HG02973 (cell line): Measurements from ENCODE around the gene DCLK2.

Experiments used
- ATAC-seq: cut with Tn5 transposase; IDR thresholded peaks from one replicate; pipeline ENCODE4 v1.9.1; 2021; ENCODE audit warnings: moderate library complexity; ENCODE audit not compliant: unreplicated experiment

The DCLK2 gene

GRCh38 chr4:150234246-150234645, 156.0 kb downstream of the DCLK2 start:
- ATAC-seq, result no peak

DNA sequence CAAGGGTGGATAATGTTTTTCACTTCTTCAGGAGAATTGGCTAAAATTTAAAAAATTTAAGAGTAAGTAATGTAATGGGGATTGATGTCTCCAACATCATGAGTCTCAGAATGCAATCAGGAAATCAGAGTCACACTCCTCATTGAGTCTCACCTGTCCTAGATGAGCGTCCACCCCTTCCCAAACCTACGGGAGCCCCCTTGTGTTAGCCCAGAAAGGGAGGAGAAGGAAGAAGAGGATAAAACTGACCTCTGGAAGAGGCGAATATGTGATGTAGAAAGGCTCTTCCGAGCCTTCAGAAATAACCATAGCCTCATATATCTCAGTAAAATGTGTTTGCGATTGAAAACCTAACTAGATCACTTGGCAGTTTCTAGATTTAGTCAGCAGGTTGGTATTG, 157.1 kb downstream of the DCLK2 start:
- no peak for ATAC-seq

DNA sequence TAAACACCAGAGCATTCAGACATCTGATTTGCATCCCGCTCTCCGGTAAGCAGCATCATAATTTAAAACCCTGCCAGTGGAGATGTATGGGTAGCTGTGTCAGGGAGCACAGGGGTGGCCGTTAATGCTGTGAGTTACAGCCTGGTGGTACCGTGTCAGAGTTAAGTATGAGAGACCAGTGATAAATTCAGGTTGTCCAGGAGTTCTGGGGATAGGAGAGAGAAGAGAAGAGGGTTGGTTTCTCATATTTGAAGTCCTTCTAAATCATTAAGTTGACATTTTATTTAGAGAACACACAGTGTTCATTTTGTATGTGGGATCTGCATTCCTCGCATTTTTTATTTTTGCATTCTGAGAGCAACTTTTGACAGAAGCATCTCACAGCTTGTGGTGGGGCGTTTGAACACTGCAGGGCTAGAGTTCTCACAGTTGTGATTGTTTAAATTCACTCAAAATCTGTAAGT, 157.6 kb downstream of the DCLK2 start:
- no peak for ATAC-seq

DNA sequence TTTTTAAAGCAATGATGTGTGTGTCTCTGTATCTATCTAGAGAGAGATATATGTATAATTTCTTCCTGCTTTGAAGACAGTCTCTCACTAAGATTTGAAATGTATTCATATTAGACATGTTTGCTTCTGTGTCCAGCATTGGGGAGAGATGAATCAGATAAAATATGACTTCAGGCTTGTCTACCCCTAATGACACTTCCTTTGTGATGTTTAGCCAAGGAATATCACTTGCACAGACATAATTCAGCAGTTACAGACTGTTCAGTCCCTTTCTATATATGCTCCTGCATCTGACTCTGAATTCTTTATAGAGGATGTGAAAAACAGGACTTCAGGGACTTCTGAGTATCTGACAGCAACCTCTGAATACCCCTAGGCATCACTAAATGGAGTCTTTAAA, 158.4 kb downstream of the DCLK2 start:
- no peak for ATAC-seq

- ATAC-seq, result no peak
These were observed 159.0 kb downstream of the DCLK2 start for GRCh38 chr4:150237110-150237872.

GRCh38 chr4:150238591-150238990, 160.3 kb downstream of the DCLK2 start:
- no peak for ATAC-seq

DNA sequence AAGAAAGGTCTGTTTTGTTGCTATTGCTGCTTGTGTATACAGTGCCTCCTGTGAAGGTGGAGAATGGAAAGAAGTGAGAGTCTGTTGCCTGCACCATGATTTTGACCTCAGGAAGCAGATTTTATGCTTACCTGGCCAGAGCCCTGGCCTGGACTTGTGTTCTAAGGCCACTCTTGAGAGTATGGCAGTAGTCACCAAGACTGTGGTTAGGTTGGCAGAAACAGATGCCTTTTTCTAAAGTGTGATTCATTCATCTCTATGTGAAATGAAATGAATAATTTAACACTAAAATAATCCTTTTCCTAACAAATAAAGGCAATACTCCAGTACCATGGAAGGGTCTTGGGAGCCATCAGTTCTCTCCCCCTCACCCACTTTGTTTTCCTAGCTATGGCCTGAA, 161.8 kb downstream of the DCLK2 start:
- ATAC-seq, result no peak

DNA sequence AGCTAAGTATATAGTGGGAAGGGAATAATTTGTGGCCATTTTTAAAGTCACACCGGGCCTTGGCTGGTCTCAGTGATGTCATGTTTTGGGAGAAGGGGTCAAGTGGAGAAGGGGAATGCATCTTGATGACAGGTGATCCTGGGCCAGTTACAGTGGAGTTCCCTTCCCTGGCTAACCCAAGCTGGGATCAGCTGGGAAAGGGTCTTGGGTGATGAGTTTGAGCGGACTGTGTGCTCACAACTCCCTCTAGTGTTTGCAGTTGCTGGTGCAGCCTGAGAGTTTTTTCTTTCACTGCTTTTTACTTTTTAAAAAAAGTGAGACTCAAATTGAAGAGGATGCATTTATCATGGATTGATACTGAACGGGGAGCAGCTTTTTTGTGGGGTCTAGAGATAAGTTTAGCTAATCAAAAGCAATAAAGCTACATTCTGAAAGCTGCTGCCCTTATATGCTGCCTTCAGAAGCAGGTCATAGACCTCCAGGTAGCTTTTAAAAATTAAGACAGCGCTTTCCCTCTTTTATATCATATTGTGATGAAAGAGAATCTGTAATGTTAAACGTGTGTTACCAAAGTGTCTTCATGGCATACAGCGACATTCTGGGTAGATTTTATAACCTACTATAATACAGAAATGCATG, 164.7 kb downstream of the DCLK2 start:
- peak; percentile 60 for ATAC-seq

GRCh38 chr4:150243932-150244331, 165.7 kb downstream of the DCLK2 start:
- no peak for ATAC-seq

DNA sequence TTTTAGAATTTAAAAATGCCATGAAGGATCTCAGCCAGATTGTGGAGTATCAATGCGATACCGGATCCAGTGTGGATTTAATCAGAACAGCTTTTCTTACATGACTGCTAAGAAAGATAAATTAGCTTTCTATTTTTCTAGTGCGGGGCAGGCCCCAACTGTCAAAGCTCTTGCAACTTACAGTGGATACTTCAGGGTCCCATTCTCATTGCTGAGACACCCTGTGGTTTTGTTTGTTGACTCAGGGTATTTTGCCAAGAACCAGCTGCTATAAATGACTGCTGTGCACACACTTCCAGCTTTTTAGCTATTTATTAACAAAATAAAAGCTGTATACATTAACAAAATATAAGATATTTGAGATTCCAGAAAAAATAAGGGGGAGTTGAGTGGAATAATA, 166.4 kb downstream of the DCLK2 start:
- ATAC-seq, result no peak

GRCh38 chr4:150247184-150247583, 168.9 kb downstream of the DCLK2 start:
- ATAC-seq, result no peak

DNA sequence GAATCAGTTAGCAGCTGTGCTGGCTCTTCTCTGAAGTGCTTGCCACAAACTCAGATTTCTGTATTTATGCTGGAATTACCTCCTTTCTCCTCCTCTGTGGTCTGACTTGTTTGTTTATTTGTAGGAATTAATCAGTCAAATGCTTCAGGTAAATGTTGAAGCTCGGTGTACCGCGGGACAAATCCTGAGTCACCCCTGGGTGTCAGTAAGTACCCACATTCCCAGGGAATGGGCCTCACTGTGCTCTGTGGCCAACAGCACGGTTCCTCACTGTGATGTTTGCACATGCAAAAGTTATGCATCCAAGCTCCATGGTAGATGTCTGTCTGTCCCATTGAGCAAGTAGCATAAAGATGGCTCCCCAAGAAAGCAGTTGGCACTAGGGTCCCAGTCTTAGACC, 169.9 kb downstream of the DCLK2 start:
- no peak for ATAC-seq

- no peak for ATAC-seq
These were observed 172.2 kb downstream of the DCLK2 start for GRCh38 chr4:150250293-150250997.

- ATAC-seq, result no peak
These were observed 172.9 kb downstream of the DCLK2 start for GRCh38 chr4:150250998-150251651.

- ATAC-seq, result no peak
These were observed 173.5 kb downstream of the DCLK2 start for GRCh38 chr4:150251752-150252190.

DNA sequence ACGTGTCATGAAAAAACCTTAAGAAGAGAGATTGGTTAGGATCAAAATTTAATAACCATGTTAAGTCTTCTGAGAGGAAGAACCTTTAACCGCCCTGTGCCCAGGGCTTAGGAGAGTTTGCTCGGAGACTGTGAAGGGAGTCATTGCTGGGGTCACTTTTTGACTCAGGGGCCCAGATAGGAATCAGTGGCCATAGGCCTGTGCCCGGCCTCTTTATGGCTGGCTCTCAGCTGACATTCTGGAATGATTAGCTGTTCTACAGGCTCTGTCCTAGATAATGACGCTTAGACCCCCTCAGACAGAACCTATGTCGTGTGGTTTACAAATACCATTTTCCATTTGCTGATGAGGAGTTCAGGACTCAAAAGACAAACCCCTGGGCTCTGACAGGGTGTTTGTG, 174.1 kb downstream of the DCLK2 start:
- ATAC-seq, result no peak

DNA sequence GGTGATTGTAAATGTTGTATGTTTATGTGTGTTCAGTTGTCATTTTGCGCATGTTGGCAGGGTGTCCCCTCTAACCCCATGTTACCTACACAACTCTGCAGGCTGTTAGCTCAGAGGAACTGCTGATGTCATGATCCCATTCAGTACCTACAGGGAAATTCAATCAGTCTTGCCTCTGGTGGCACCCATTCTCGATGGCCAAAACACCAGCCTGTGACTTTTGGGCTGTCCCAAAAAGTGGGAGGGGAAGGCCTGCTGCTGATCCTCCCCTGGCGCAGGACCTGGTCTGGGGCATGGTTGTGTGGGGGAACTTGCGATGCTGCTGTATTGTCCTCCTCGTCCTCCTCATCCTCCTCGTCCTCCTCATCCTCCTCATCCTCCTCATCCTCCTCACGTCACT, 174.5 kb downstream of the DCLK2 start:
- ATAC-seq, result no peak

- no peak for ATAC-seq
These were observed 175.2 kb downstream of the DCLK2 start for GRCh38 chr4:150253416-150253815.

GRCh38 chr4:150253965-150254630, 175.9 kb downstream of the DCLK2 start:
- no peak for ATAC-seq

- ATAC-seq, result no peak
These were observed 177.5 kb downstream of the DCLK2 start for GRCh38 chr4:150255610-150256224.
